ENCODE data around the gene SFMBT1.
"Not testable (repeated sequence)": the region's sequence is repeated elsewhere in the genome, so short reads cannot be mapped to it uniquely, and the experiment has no call there.

The SFMBT1 gene

GRCh38 chr3:53039376-53039752 is 6.5 kb downstream of the SFMBT1 start:
- TF ChIP-seq EZH2phosphoT487 (IDR thresholded peaks at IDR 0.05; ENCODE audit: borderline replicate concordance, low read length), result no peak
- TF ChIP-seq, protein P1, sequence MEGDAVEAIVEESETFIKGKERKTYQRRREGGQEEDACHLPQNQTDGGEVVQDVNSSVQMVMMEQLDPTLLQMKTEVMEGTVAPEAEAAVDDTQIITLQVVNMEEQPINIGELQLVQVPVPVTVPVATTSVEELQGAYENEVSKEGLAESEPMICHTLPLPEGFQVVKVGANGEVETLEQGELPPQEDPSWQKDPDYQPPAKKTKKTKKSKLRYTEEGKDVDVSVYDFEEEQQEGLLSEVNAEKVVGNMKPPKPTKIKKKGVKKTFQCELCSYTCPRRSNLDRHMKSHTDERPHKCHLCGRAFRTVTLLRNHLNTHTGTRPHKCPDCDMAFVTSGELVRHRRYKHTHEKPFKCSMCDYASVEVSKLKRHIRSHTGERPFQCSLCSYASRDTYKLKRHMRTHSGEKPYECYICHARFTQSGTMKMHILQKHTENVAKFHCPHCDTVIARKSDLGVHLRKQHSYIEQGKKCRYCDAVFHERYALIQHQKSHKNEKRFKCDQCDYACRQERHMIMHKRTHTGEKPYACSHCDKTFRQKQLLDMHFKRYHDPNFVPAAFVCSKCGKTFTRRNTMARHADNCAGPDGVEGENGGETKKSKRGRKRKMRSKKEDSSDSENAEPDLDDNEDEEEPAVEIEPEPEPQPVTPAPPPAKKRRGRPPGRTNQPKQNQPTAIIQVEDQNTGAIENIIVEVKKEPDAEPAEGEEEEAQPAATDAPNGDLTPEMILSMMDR (IDR thresholded peaks at IDR 0.05; ENCODE audit: low read depth, low read length, poor library complexity, severe bottlenecking), result no peak
- no peaks in the 10 kb centered on the region for H3K9me2 ChIP-seq (replicated peaks; ENCODE audit: control insufficient read depth, low read length)
- H3K4me2 ChIP-seq (ENCODE audit: low read length), result no peak overlapping the region
- H3K27ac ChIP-seq (ENCODE audit: low read depth, low read length), result no peak overlapping the region
- peaks cover 10% of the 10 kb centered on the region; the same call in 1 of the 2 replicates for H4K20me1 ChIP-seq (ENCODE audit: control insufficient read depth, insufficient read depth, low read depth, low read length)
- no peaks in the 10 kb centered on the region for H3K36me3 ChIP-seq (ENCODE audit: control insufficient read depth, low read length)
- H3K79me2 ChIP-seq (ENCODE audit: control insufficient read depth, low read length), result peaks cover 58% of the 10 kb centered on the region
- no peaks in the 10 kb centered on the region for H3K9me3 ChIP-seq (ENCODE audit: control insufficient read depth, insufficient read depth, low read length)
- no peak overlapping the region for H3K4me3 ChIP-seq (ENCODE audit: low read length)
- peaks cover 6% of the 10 kb centered on the region for H3K27me3 ChIP-seq (ENCODE audit: control insufficient read depth, low read length)
- H3F3A ChIP-seq (ENCODE audit: control insufficient read depth, insufficient read depth), result peaks cover 15% of the 10 kb centered on the region
- peaks cover 27% of the 10 kb centered on the region for H3K4me1 ChIP-seq (ENCODE audit: control insufficient read depth, low read length)

DNA sequence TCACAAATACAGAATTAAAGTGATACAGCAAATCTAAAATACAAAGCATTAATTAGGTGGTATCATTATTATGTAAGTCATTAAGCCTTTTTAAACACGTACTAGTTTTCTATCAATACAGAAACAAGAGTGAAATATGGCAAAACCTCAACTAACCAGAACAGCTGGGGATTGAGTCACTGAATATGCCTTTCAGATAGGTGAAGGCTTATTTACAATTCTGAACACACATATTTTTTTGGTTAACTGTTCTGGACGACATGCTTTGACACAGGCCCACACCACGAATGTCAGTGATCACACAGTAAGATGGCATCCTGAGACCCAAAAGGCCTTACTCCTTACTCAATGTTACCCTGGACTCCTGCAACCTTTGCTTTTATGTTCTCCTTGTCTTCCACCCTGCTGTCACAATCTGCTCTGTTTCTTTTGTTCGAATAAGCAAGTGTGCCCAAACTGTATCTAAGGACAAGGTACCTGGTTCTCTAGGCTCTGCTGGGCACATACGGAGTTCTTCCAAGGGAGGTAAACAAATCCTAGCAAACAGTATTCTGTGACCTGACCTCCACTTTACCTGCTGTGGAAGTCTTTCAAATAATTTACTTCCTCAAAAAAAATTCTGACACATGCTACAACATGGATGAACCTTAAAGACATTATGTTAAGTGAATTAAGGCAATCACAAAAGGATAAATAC is 7.0 kb downstream of the SFMBT1 start:
- peaks cover 22% of the 10 kb centered on the region for H3K4me1 ChIP-seq (ENCODE audit: control insufficient read depth, low read length)
- no peaks in the 10 kb centered on the region for H3K36me3 ChIP-seq (ENCODE audit: control insufficient read depth, low read length)

GRCh38 chr3:53035825-53036619 is 9.9 kb downstream of the SFMBT1 start:
- peaks cover 37% of the 10 kb centered on the region for H3K79me2 ChIP-seq (ENCODE audit: control insufficient read depth, low read length)
- no peak overlapping the region for H3K4me2 ChIP-seq (ENCODE audit: low read length)
- no peaks in the 10 kb centered on the region for H4K20me1 ChIP-seq (ENCODE audit: control insufficient read depth, insufficient read depth, low read depth, low read length)
- no peak overlapping the region for H3K27ac ChIP-seq (ENCODE audit: low read depth, low read length)
- H3K27me3 ChIP-seq (ENCODE audit: control insufficient read depth, low read length), result no peaks in the 10 kb centered on the region
- no peak overlapping the region for H3K4me3 ChIP-seq (ENCODE audit: low read length)
- TF ChIP-seq EZH2phosphoT487 (IDR thresholded peaks at IDR 0.05; ENCODE audit: borderline replicate concordance, low read length), result no peak
- TF ChIP-seq, protein P1 (IDR thresholded peaks at IDR 0.05; ENCODE audit: low read depth, low read length, poor library complexity, severe bottlenecking), result no peak
- H3K9me2 ChIP-seq (replicated peaks; ENCODE audit: control insufficient read depth, low read length), result no peaks in the 10 kb centered on the region
- H3K4me1 ChIP-seq (ENCODE audit: control insufficient read depth, low read length), result peaks cover 11% of the 10 kb centered on the region
- H3K36me3 ChIP-seq (ENCODE audit: control insufficient read depth, low read length), result no peaks in the 10 kb centered on the region
- H3K9me3 ChIP-seq (ENCODE audit: control insufficient read depth, insufficient read depth, low read length), result no peaks in the 10 kb centered on the region
- H3F3A ChIP-seq (ENCODE audit: control insufficient read depth, insufficient read depth), result no peaks in the 10 kb centered on the region

More for the DNA sequence above, 7.0 kb downstream of the SFMBT1 start:
- H3K79me2 ChIP-seq (ENCODE audit: control insufficient read depth, low read length), result peaks cover 55% of the 10 kb centered on the region
- TF ChIP-seq, protein P1 (IDR thresholded peaks at IDR 0.05; ENCODE audit: low read depth, low read length, poor library complexity, severe bottlenecking), result no peak
- TF ChIP-seq EZH2phosphoT487 (IDR thresholded peaks at IDR 0.05; ENCODE audit: borderline replicate concordance, low read length), result no peak
- peaks cover 9% of the 10 kb centered on the region for H3F3A ChIP-seq (ENCODE audit: control insufficient read depth, insufficient read depth)
- H3K4me2 ChIP-seq (ENCODE audit: low read length), result no peak overlapping the region
- no peak overlapping the region for H3K4me3 ChIP-seq (ENCODE audit: low read length)
- H3K9me2 ChIP-seq (replicated peaks; ENCODE audit: control insufficient read depth, low read length), result no peaks in the 10 kb centered on the region
- H4K20me1 ChIP-seq (ENCODE audit: control insufficient read depth, insufficient read depth, low read depth, low read length), result peaks cover 10% of the 10 kb centered on the region; the same call in 1 of the 2 replicates
- H3K9me3 ChIP-seq (ENCODE audit: control insufficient read depth, insufficient read depth, low read length), result no peaks in the 10 kb centered on the region
- H3K27me3 ChIP-seq (ENCODE audit: control insufficient read depth, low read length), result peaks cover 6% of the 10 kb centered on the region
- H3K27ac ChIP-seq (ENCODE audit: low read depth, low read length), result no peak overlapping the region

DNA sequence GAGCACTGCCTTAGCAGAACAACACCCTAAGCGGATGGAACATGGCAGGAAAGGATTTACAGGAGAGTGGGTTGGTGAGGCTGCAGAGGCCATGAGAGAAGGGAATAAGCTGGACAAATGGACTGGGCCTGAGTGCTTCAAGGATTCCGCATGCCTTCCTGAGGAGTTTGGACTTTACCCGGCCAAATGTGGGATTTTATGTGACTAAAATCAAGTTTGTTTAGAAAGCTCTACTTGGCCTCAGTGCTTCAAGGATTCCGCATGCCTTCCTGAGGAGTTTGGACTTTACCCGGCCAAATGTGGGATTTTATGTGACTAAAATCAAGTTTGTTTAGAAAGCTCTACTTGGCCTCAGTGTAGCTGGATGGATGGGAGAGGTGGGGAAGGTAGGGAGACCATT is 10.9 kb downstream of the SFMBT1 start:
- H3K27me3 ChIP-seq (ENCODE audit: control insufficient read depth, low read length); H3K4me1 ChIP-seq (ENCODE audit: control insufficient read depth, low read length); H4K20me1 ChIP-seq (ENCODE audit: control insufficient read depth, insufficient read depth, low read depth, low read length); H3K9me2 ChIP-seq (replicated peaks; ENCODE audit: control insufficient read depth, low read length); H3F3A ChIP-seq (ENCODE audit: control insufficient read depth, insufficient read depth); H3K27ac ChIP-seq (ENCODE audit: low read depth, low read length); H3K9me3 ChIP-seq (ENCODE audit: control insufficient read depth, insufficient read depth, low read length); H3K4me2 ChIP-seq (ENCODE audit: low read length); H3K4me3 ChIP-seq (ENCODE audit: low read length); H3K36me3 ChIP-seq (ENCODE audit: control insufficient read depth, low read length): not testable (repeated sequence)
- peaks cover 32% of the 10 kb centered on the region for H3K79me2 ChIP-seq (ENCODE audit: control insufficient read depth, low read length)

DNA sequence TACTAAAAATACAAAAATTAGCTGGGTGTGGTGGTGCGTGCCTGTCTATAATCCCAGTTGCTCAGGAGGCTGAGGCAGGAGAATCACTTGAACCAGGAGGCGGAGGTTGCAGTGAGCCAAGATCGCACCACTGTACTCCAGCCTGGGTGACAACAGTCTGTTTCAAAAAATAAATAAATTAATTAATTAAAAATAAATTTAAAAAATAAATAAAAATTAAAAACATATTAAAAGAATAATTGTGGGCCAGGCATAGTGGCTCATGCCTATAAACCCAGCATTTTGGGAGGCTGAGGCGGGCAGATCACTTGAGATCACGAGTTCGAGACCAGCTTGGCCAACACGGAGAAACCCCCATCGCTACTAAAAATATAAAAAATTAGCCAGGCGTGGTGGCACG is 11.5 kb downstream of the SFMBT1 start:
- H3K4me3 ChIP-seq (ENCODE audit: low read length); H3K27ac ChIP-seq (ENCODE audit: low read depth, low read length); H3K4me2 ChIP-seq (ENCODE audit: low read length); H4K20me1 ChIP-seq (ENCODE audit: control insufficient read depth, insufficient read depth, low read depth, low read length); H3K27me3 ChIP-seq (ENCODE audit: control insufficient read depth, low read length); H3K36me3 ChIP-seq (ENCODE audit: control insufficient read depth, low read length); H3K9me2 ChIP-seq (replicated peaks; ENCODE audit: control insufficient read depth, low read length); H3F3A ChIP-seq (ENCODE audit: control insufficient read depth, insufficient read depth); H3K4me1 ChIP-seq (ENCODE audit: control insufficient read depth, low read length); H3K9me3 ChIP-seq (ENCODE audit: control insufficient read depth, insufficient read depth, low read length): not testable (repeated sequence)
- peaks cover 31% of the 10 kb centered on the region for H3K79me2 ChIP-seq (ENCODE audit: control insufficient read depth, low read length)
